NCI-H460 (cell line): ENCODE data around the gene SMG6. TPM values are rescaled to one million over a fixed set of nuclear protein-coding genes. Genes with fewer than 3 reads are reported as not detected.
"Not testable (repeated sequence)": the region's sequence is repeated elsewhere in the genome, so short reads cannot be mapped to it uniquely, and the experiment has no call there.

Experiments used
- DNase-seq: peaks from one replicate; pipeline ENCODE4 v3.0.0-alpha.2; 2016; ENCODE audit warnings: low read depth; ENCODE audit errors: extremely low read depth
- total RNA-seq: library from RNA; depleted of rRNA; stranded (reverse); fragments of >200 nt; shearing (Covaris generic); gene quantifications from 2 replicates; pipeline ENCODE4 v1.2.3, GENCODE V29; 2014

The SMG6 gene
- total RNA-seq, 1 experiment from 2014 or later = 7.2 TPM

GRCh38 chr17:2181897-2182448 is 121.6 kb downstream of the SMG6 start:
- DNase-seq = no peak

GRCh38 chr17:2181206-2181896 is 122.2 kb downstream of the SMG6 start:
- no peak for DNase-seq

GRCh38 chr17:2180768-2181167 is 122.8 kb downstream of the SMG6 start:
- no peak for DNase-seq

GRCh38 chr17:2179615-2180295 is 123.8 kb downstream of the SMG6 start:
- DNase-seq = no peak

GRCh38 chr17:2178798-2179501 is 124.6 kb downstream of the SMG6 start:
- no peak for DNase-seq

- DNase-seq = no peak
Observed at GRCh38 chr17:2177235-2177811, 126.3 kb downstream of the SMG6 start.

- DNase-seq = no peak
Observed at GRCh38 chr17:2176499-2177169, 127.0 kb downstream of the SMG6 start.

GRCh38 chr17:2175294-2175628 is 128.3 kb downstream of the SMG6 start:
- DNase-seq = no peak

- DNase-seq = no peak
Observed at GRCh38 chr17:2174468-2175293, 128.9 kb downstream of the SMG6 start.

- DNase-seq = no peak
Observed at GRCh38 chr17:2174014-2174413, 129.6 kb downstream of the SMG6 start.

- DNase-seq = no peak
Observed at GRCh38 chr17:2172999-2173398, 130.6 kb downstream of the SMG6 start.

GRCh38 chr17:2172077-2172851 is 131.3 kb downstream of the SMG6 start:
- no peak for DNase-seq

- DNase-seq = no peak
Observed at GRCh38 chr17:2171702-2172076, 131.9 kb downstream of the SMG6 start.

GRCh38 chr17:2170023-2170422 is 133.6 kb downstream of the SMG6 start:
- no peak for DNase-seq

- DNase-seq = not testable (repeated sequence)
Observed at GRCh38 chr17:2165723-2166122, 137.9 kb downstream of the SMG6 start.

GRCh38 chr17:2158396-2158780 is 145.2 kb downstream of the SMG6 start:
- DNase-seq = no peak

GRCh38 chr17:2157675-2158395 is 145.8 kb downstream of the SMG6 start:
- DNase-seq = no peak

- DNase-seq = no peak
Observed at GRCh38 chr17:2157081-2157480, 146.5 kb downstream of the SMG6 start.
